SK-N-SH (cell line): ENCODE measurements around the gene MTERF4.

Source experiments
- EP300 ChIP-seq, 2 experiments: IDR thresholded peaks; 2 replicates each; pipeline versions ENCODE4 v1.4.0 to v1.6.1; 2012; ENCODE audit warnings: borderline replicate concordance in 1 of 2, low read depth in 1 of 2, low read length in 1 of 2
- EZH2phosphoT487 ChIP-seq: fragments of 200-600 bp; sonication (generic); IDR thresholded peaks from 2 replicates; pipeline ENCODE4 v1.6.1; 2017; ENCODE audit warnings: low read depth, mixed run types, mild to moderate bottlenecking, antibody characterized with exemption, moderate library complexity, borderline replicate concordance
- MXI1 ChIP-seq: IDR thresholded peaks from 2 replicates; pipeline ENCODE4 v1.6.1; 2012; ENCODE audit warnings: mild to moderate bottlenecking, low read depth, low read length, improper control_type of control experiment
- PBX3 ChIP-seq: IDR thresholded peaks from 2 replicates; pipeline ENCODE4; 2012
- RCOR1 ChIP-seq: fragments of 150-350 bp; IDR thresholded peaks from 2 replicates; pipeline ENCODE4 v1.6.1; 2017; ENCODE audit warnings: antibody characterized with exemption, low read length
- RFX5 ChIP-seq: IDR thresholded peaks from 2 replicates; pipeline ENCODE4 v1.6.1; 2012; ENCODE audit warnings: mild to moderate bottlenecking, improper control_type of control experiment, low read length
- SMC3 ChIP-seq: IDR thresholded peaks from 2 replicates; pipeline ENCODE4 v1.6.1; 2012; ENCODE audit warnings: low read depth, low read length, improper control_type of control experiment
- TAF1 ChIP-seq: IDR thresholded peaks from 2 replicates; pipeline ENCODE4 v1.6.1; 2012; ENCODE audit warnings: low read depth, mild to moderate bottlenecking, low read length, moderate library complexity, borderline replicate concordance
- TF ChIP-seq, protein P1 (sequence below): fragments of 200-600 bp; sonication (generic); IDR thresholded peaks from 2 replicates; pipeline ENCODE4 v1.6.1; 2017; ENCODE audit warnings: antibody characterized with exemption, mild to moderate bottlenecking, moderate library complexity
- TF ChIP-seq, protein P2 (sequence below): fragments of 150-350 bp; IDR thresholded peaks from 2 replicates; pipeline ENCODE4 v1.6.1; 2017; ENCODE audit warnings: antibody characterized with exemption, low read length, low read depth, borderline replicate concordance

DNA sequence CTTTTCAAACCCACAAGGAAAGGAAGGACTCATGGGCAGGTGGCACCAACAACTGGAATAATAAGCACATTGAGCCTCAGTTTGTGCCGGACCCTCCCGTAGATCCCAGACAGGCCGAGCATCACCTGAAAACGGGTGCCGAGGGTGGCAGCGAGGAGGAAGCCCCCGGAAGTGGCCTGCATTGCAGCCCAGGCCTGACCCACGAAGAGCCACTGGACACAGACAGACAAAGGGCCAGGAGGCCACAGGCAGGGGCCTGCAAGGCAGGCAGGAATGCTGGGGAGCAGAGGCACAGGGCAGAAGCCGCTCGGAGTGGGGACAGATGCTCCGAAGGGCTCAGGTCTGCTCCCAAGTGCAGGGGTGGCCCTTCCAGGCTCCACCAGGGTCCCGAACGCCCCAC, 31.7 kb downstream of the MTERF4 start:
- TF ChIP-seq MXI1 (no peak), EP300 (IDR thresholded peaks at IDR 0.05; ENCODE audit: borderline replicate concordance in 1 of 2, low read depth in 1 of 2, low read length in 1 of 2) (no peak), EZH2phosphoT487 (no peak), PBX3 (no peak), RCOR1 (no peak), RFX5 (no peak), SMC3 (no peak), TAF1 (no peak)
- TF ChIP-seq, protein P1, sequence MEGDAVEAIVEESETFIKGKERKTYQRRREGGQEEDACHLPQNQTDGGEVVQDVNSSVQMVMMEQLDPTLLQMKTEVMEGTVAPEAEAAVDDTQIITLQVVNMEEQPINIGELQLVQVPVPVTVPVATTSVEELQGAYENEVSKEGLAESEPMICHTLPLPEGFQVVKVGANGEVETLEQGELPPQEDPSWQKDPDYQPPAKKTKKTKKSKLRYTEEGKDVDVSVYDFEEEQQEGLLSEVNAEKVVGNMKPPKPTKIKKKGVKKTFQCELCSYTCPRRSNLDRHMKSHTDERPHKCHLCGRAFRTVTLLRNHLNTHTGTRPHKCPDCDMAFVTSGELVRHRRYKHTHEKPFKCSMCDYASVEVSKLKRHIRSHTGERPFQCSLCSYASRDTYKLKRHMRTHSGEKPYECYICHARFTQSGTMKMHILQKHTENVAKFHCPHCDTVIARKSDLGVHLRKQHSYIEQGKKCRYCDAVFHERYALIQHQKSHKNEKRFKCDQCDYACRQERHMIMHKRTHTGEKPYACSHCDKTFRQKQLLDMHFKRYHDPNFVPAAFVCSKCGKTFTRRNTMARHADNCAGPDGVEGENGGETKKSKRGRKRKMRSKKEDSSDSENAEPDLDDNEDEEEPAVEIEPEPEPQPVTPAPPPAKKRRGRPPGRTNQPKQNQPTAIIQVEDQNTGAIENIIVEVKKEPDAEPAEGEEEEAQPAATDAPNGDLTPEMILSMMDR = no peak
- TF ChIP-seq, protein P2, sequence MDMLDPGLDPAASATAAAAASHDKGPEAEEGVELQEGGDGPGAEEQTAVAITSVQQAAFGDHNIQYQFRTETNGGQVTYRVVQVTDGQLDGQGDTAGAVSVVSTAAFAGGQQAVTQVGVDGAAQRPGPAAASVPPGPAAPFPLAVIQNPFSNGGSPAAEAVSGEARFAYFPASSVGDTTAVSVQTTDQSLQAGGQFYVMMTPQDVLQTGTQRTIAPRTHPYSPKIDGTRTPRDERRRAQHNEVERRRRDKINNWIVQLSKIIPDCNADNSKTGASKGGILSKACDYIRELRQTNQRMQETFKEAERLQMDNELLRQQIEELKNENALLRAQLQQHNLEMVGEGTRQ = no peak
